Lower leg skin (tissue), 4 donors: Measurements from ENCODE around the gene GSC2. TPM values are rescaled to one million over a fixed set of nuclear protein-coding genes. Genes with fewer than 3 reads are reported as not detected.

Experiments used
- DNase-seq, 2 donors: peaks; one replicate each; pipeline ENCODE4 v3.0.0-alpha.2; 2019; ENCODE audit warnings: low spot score in 2 of 2
- H3K4me3 ChIP-seq: fragments of 200-600 bp; sonication (generic); 2 replicates; pipeline ENCODE4 v1.5.1; 2017; ENCODE audit warnings: mild to moderate bottlenecking, low read depth; ENCODE audit not compliant: poor library complexity, severe bottlenecking
- CTCF ChIP-seq, 3 donors: fragments of 450-650 bp; IDR thresholded peaks; one replicate each; pipeline ENCODE4 v1.5.1; 2016; ENCODE audit warnings: antibody characterized with exemption in 3 of 3, mild to moderate bottlenecking in 3 of 3, moderate library complexity in 2 of 3
- POLR2A ChIP-seq, 2 donors: fragments of 450-650 bp; IDR thresholded peaks; one replicate each; pipeline ENCODE4 v1.6.1; 2016 to 2017; ENCODE audit warnings: antibody characterized with exemption in 2 of 2, mild to moderate bottlenecking in 1 of 2, moderate library complexity in 1 of 2
- WGBS, 2 donors: methylation state at CpG; one replicate each; pipeline ENCODE4 v1.1.5; 2018; 5-methylcytosine and 5-hydroxymethylcytosine counted together
- intact Hi-C: fragments of 100-400 bp; cut with DNase I; formaldehyde crosslinking; loops from one replicate; pipeline ENCODE4 v1.15.0; 2023; ENCODE audit warnings: low total_unique reads
- total RNA-seq, 4 donors: library from RNA; depleted of rRNA; stranded (reverse); fragments of >200 nt; gene quantifications; one replicate each; pipeline ENCODE4 v1.1.0, GENCODE V29; 2016

GSC2 gene
- total RNA-seq, 4 donors from 2014 or later = 0.42 to 2.6 TPM; not detected in 2

- DNase-seq = no peak
- intact Hi-C loops = no loop called here
- no peak for TF ChIP-seq POLR2A (IDR thresholded peaks at IDR 0.05)
- TF ChIP-seq CTCF (IDR thresholded peaks at IDR 0.05) = no peak
- WGBS, 2 donors = 15 to 19% methylated on average over 15 to 23 of the region's 23 CpGs
- peak overlapping the region; percentile 99 for H3K4me3 ChIP-seq
Measured at GRCh38 chr22:19120829-19121630, 29.1 kb downstream of the GSC2 start.

DNA sequence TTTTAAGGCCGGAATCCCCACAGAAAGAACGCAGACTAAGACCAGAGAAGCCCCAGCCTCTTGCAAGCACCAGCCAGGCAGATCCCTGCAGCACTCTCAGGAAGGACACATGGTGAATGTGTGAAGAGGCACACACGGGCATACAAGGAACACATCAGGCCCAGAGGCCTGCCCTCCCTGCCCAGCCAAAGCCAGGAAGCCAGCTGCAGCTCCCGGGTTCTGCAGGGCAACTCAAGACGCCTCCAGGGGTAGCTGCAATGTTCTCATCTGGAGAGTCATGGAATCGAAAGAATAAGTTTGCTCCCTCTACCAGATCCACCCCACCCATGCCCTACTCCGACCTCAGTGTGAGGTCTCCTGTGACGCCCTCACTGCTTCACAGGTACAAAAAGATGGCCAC lies 30.1 kb downstream of the GSC2 start:
- whole genome bisulfite sequencing, 2 donors = 59 to 74% methylated on average over 8 of the region's 8 CpGs
- no peak for TF ChIP-seq POLR2A (IDR thresholded peaks at IDR 0.05)
- DNase-seq = no peak
- intact Hi-C loops = no loop called here
- no peak overlapping the region for H3K4me3 ChIP-seq

GRCh38 chr22:19118329-19118880 lies 31.7 kb downstream of the GSC2 start:
- TF ChIP-seq CTCF (IDR thresholded peaks at IDR 0.05) (no peak), POLR2A (IDR thresholded peaks at IDR 0.05) (no peak)
- intact Hi-C loops = no loop called here
- H3K4me3 ChIP-seq = no peak overlapping the region

GRCh38 chr22:19117111-19117512 lies 33.0 kb downstream of the GSC2 start:
- no peak for DNase-seq
- WGBS, 2 donors = 63 to 65% methylated on average over 9 of the region's 9 CpGs
- H3K4me3 ChIP-seq = no peak overlapping the region
- TF ChIP-seq CTCF (IDR thresholded peaks at IDR 0.05) = no peak
- TF ChIP-seq POLR2A (IDR thresholded peaks at IDR 0.05) = no peak
- intact Hi-C loops = no loop called here

More at GRCh38 chr22:19118329-19118880, 31.7 kb downstream of the GSC2 start:
- WGBS, 2 donors = 84 to 93% methylated on average over 4 of the region's 4 CpGs
- no peak for DNase-seq

- TF ChIP-seq CTCF (IDR thresholded peaks at IDR 0.05) = no peak
- no peak for TF ChIP-seq POLR2A (IDR thresholded peaks at IDR 0.05)
- 70 to 82% methylated on average over 4 of the region's 4 CpGs for WGBS, 2 donors
- DNase-seq = no peak
- H3K4me3 ChIP-seq = no peak overlapping the region
- intact Hi-C loops = no loop called here
Measured at GRCh38 chr22:19115628-19116027, 34.5 kb downstream of the GSC2 start.

- intact Hi-C loops = no loop called here
- no peak for DNase-seq
- no peak overlapping the region for H3K4me3 ChIP-seq
- no peak for TF ChIP-seq CTCF (IDR thresholded peaks at IDR 0.05)
- WGBS, 2 donors = 79 to 90% methylated on average over 4 of the region's 4 CpGs
Measured at GRCh38 chr22:19114984-19115552, 35.0 kb downstream of the GSC2 start.
